SH-SY5Y (cell line): ENCODE data around the gene STK4.

Experiments
- GATA2 ChIP-seq: IDR thresholded peaks from 2 replicates; pipeline ENCODE4 v1.6.1; 2011; ENCODE audit warnings: mild to moderate bottlenecking, low read depth, low read length
- GATA3 ChIP-seq: IDR thresholded peaks from 2 replicates; pipeline ENCODE4 v1.6.1; 2011; ENCODE audit warnings: low read depth, mild to moderate bottlenecking, low read length, moderate library complexity

GRCh38 chr20:45019762-45020123 is 53.4 kb downstream of the STK4 start:
- no peak for TF ChIP-seq GATA2
- TF ChIP-seq GATA3, result no peak
